ENCODE data around the gene INF2.

DNA sequence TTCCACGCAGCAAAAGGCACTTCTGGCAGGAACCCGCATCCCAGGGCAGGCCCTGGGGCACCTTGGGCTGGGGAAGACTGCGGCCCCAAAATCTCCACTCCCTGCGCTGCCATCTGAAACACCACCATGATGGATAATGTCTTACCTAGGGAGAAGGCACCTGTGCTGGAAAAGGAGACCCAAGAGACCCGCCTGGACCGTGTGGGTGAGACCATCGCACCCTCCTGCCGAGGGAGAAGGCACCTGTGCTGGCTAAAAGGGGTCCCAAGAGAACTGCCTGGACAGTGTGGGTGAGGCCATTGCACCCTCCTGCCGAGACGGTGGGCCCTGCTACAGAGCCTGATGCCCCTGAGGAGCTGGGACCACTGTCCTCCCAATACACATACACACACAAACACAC is 24.8 kb upstream of the INF2 start:
- TF ChIP-seq, protein P1, sequence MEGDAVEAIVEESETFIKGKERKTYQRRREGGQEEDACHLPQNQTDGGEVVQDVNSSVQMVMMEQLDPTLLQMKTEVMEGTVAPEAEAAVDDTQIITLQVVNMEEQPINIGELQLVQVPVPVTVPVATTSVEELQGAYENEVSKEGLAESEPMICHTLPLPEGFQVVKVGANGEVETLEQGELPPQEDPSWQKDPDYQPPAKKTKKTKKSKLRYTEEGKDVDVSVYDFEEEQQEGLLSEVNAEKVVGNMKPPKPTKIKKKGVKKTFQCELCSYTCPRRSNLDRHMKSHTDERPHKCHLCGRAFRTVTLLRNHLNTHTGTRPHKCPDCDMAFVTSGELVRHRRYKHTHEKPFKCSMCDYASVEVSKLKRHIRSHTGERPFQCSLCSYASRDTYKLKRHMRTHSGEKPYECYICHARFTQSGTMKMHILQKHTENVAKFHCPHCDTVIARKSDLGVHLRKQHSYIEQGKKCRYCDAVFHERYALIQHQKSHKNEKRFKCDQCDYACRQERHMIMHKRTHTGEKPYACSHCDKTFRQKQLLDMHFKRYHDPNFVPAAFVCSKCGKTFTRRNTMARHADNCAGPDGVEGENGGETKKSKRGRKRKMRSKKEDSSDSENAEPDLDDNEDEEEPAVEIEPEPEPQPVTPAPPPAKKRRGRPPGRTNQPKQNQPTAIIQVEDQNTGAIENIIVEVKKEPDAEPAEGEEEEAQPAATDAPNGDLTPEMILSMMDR (conservative IDR thresholded peaks at IDR 0.05) = no peak
- no peak for TF ChIP-seq EZH2 (IDR thresholded peaks at IDR 0.05; ENCODE audit: low read depth)

All from PC-9 (cell line).